T47D (cell line): Measurements from ENCODE around the gene UBXN6.

ENCODE experiments used
- DNase-seq, 2 experiments: peaks; one replicate each; pipeline versions ENCODE4 v3.0.0 to v3.0.0-alpha.2; 2011 to 2012; ENCODE audit warnings: low read depth in 1 of 2, low spot score in 1 of 2
- JUND ChIP-seq: IDR thresholded peaks from 2 replicates; pipeline ENCODE4 v1.6.1; 2012; ENCODE audit warnings: low read depth
- in situ Hi-C: cut with HindIII; loops from 2 replicates; pipeline ENCODE4 v1.10.0; 2016; ENCODE audit warnings: low sequenced_read_pairs, low pct_unique_long_range_greater_than_20kb

UBXN6 gene

GRCh38 chr19:4415352-4415751, 42.2 kb downstream of the UBXN6 start:
- TF ChIP-seq JUND: no peak
- in situ Hi-C loops: no loop called here
- no peak for DNase-seq

GRCh38 chr19:4414800-4415321, 42.7 kb downstream of the UBXN6 start:
- in situ Hi-C loops: no loop called here
- TF ChIP-seq JUND: no peak
- DNase-seq: no peak

- no peak for TF ChIP-seq JUND
- in situ Hi-C loops: no loop called here
These were observed 43.3 kb downstream of the UBXN6 start for GRCh38 chr19:4414144-4414799.

GRCh38 chr19:4413588-4413987, 44.0 kb downstream of the UBXN6 start:
- DNase-seq: no peak
- no peak for TF ChIP-seq JUND
- in situ Hi-C loops: no loop called here

More at GRCh38 chr19:4414144-4414799, 43.3 kb downstream of the UBXN6 start:
- DNase-seq: no peak

GRCh38 chr19:4409123-4409933, 48.3 kb downstream of the UBXN6 start:
- no peak for DNase-seq
- in situ Hi-C loops: no loop called here
- TF ChIP-seq JUND: no peak

- no peak for DNase-seq
- TF ChIP-seq JUND: no peak
- in situ Hi-C loops: no loop called here
These were observed 51.0 kb downstream of the UBXN6 start for GRCh38 chr19:4406626-4407025.

GRCh38 chr19:4405977-4406376, 51.6 kb downstream of the UBXN6 start:
- no peak for TF ChIP-seq JUND
- no peak for DNase-seq
- in situ Hi-C loops: no loop called here

- TF ChIP-seq JUND: no peak
- in situ Hi-C loops: no loop called here
- DNase-seq: no peak
These were observed 54.4 kb downstream of the UBXN6 start for GRCh38 chr19:4403005-4403761.

GRCh38 chr19:4402171-4403004, 55.2 kb downstream of the UBXN6 start, which contains the start of gene CHAF1A:
Gene CHAF1A, plus strand, starts transcription at chr19:4402640. Its CDS starts 123 bp downstream, at chr19:4402763.
- in situ Hi-C loops: no loop called here
- DNase-seq: peak; percentile 99
- TF ChIP-seq JUND: no peak

- DNase-seq: no peak
- in situ Hi-C loops: no loop called here
- no peak for TF ChIP-seq JUND
These were observed 55.8 kb downstream of the UBXN6 start for GRCh38 chr19:4401769-4402170.

GRCh38 chr19:4400135-4400936, 57.3 kb downstream of the UBXN6 start, which contains the start of gene SH3GL1:
Gene SH3GL1, minus strand, starts transcription at chr19:4400547. Its CDS starts 179 bp downstream, at chr19:4400368.
- peak in 1 of 2 experiments; percentile 91 for DNase-seq
- in situ Hi-C loops: no loop called here
- TF ChIP-seq JUND: no peak
